SK-N-SH treated with all-trans-retinoic acid at 6 μM for 48 hours (cell line): ENCODE measurements around the gene FRYL.

ENCODE experiments used
- ATAC-seq: fragments of 200-7000 bp; cut with Tn5 transposase; 3 replicates; pipeline ENCODE4 v1.9.1; 2020; ENCODE audit warnings: mild to moderate bottlenecking, moderate library complexity
- ARNTL ChIP-seq: fragments of 450-650 bp; formaldehyde crosslinking; IDR thresholded peaks from 2 replicates; pipeline ENCODE4 v1.5.0; 2020; ENCODE audit warnings: low read depth, mild to moderate bottlenecking, moderate library complexity, borderline replicate concordance
- BACH2 ChIP-seq: fragments of 250-450 bp; sonication (Bioruptor Pico); IDR thresholded peaks from 2 replicates; pipeline ENCODE4 v1.9.0; 2021; ENCODE audit warnings: mild to moderate bottlenecking, borderline replicate concordance
- CSDC2 ChIP-seq: fragments of 250-450 bp; sonication (Bioruptor Pico); IDR thresholded peaks from 2 replicates; pipeline ENCODE4 v1.5.0; 2020; ENCODE audit warnings: mild to moderate bottlenecking, moderate library complexity
- ESRRG ChIP-seq: fragments of 250-450 bp; sonication (Bioruptor Pico); IDR thresholded peaks from 2 replicates; pipeline ENCODE4 v1.6.1; 2021; ENCODE audit warnings: mild to moderate bottlenecking
- GLIS3 ChIP-seq: fragments of 250-450 bp; sonication (Bioruptor Pico); IDR thresholded peaks from 2 replicates; pipeline ENCODE4 v1.5.0; 2020; ENCODE audit warnings: mild to moderate bottlenecking, moderate library complexity
- ISL1 ChIP-seq: fragments of 250-450 bp; sonication (Bioruptor Pico); IDR thresholded peaks from 2 replicates; pipeline ENCODE4 v2.1.2; 2022; ENCODE audit warnings: mild to moderate bottlenecking, moderate library complexity
- OSR1 ChIP-seq: fragments of 250-450 bp; sonication (Bioruptor Pico); IDR thresholded peaks from 2 replicates; pipeline ENCODE4 v1.8.0; 2022; ENCODE audit warnings: moderate library complexity, mild to moderate bottlenecking, inconsistent platforms
- PPARA ChIP-seq: fragments of 250-450 bp; sonication (Bioruptor Pico); IDR thresholded peaks from 2 replicates; pipeline ENCODE4 v1.5.0; 2020; ENCODE audit warnings: mild to moderate bottlenecking, borderline replicate concordance
- RARB ChIP-seq: fragments of 250-450 bp; sonication (Bioruptor Pico); IDR thresholded peaks from 2 replicates; pipeline ENCODE4 v1.8.0; 2021; ENCODE audit warnings: mild to moderate bottlenecking, moderate library complexity
- SNAI2 ChIP-seq: fragments of 250-450 bp; sonication (Bioruptor Pico); IDR thresholded peaks from 2 replicates; pipeline ENCODE4 v1.5.0; 2020; ENCODE audit warnings: mild to moderate bottlenecking, moderate library complexity
- TCF4 ChIP-seq: fragments of 250-450 bp; sonication (Bioruptor Pico); IDR thresholded peaks from 2 replicates; pipeline ENCODE4 v1.8.0; 2021; ENCODE audit warnings: mild to moderate bottlenecking, moderate library complexity, borderline replicate concordance
- TOX ChIP-seq: fragments of 250-450 bp; sonication (Bioruptor Pico); IDR thresholded peaks from 2 replicates; pipeline ENCODE4 v1.8.0; 2021; ENCODE audit warnings: mild to moderate bottlenecking, moderate library complexity, borderline replicate concordance
- ZC3H10 ChIP-seq: fragments of 250-450 bp; sonication (Bioruptor Pico); IDR thresholded peaks from 2 replicates; pipeline ENCODE4 v1.5.1; 2021; ENCODE audit warnings: mild to moderate bottlenecking, moderate library complexity
- ZFP3 ChIP-seq: fragments of 250-450 bp; sonication (Bioruptor Pico); IDR thresholded peaks from 2 replicates; pipeline ENCODE4 v1.5.0; 2020; ENCODE audit warnings: mild to moderate bottlenecking, moderate library complexity
- ZFP30 ChIP-seq: fragments of 450-650 bp; formaldehyde crosslinking; IDR thresholded peaks from 2 replicates; pipeline ENCODE4 v1.5.0; 2022; ENCODE audit warnings: mild to moderate bottlenecking, moderate library complexity
- ZNF565 ChIP-seq: fragments of 450-650 bp; formaldehyde crosslinking; conservative IDR thresholded peaks from 2 replicates; pipeline ENCODE4 v1.5.0; 2020; ENCODE audit warnings: low read depth, mild to moderate bottlenecking, moderate library complexity
- ZNF70 ChIP-seq: fragments of 450-650 bp; formaldehyde crosslinking; IDR thresholded peaks from 2 replicates; pipeline ENCODE4 v1.5.0; 2020; ENCODE audit warnings: mild to moderate bottlenecking, moderate library complexity
- ZNF8 ChIP-seq: fragments of 450-650 bp; formaldehyde crosslinking; IDR thresholded peaks from 2 replicates; pipeline ENCODE4 v1.5.0; 2020; ENCODE audit warnings: mild to moderate bottlenecking, moderate library complexity
- TF ChIP-seq, protein P1 (sequence below): fragments of 250-450 bp; sonication (Bioruptor Pico); IDR thresholded peaks from 2 replicates; pipeline ENCODE4 v1.8.0; 2020; ENCODE audit warnings: mild to moderate bottlenecking, moderate library complexity, borderline replicate concordance
- TF ChIP-seq, protein P2 (sequence below): fragments of 250-450 bp; sonication (Bioruptor Pico); IDR thresholded peaks from 2 replicates; pipeline ENCODE4 v1.5.1; 2021; ENCODE audit warnings: mild to moderate bottlenecking, moderate library complexity
- TF ChIP-seq, protein P3 (sequence below): fragments of 250-450 bp; sonication (Bioruptor Pico); IDR thresholded peaks from 2 replicates; pipeline ENCODE4 v1.5.1; 2020; ENCODE audit warnings: low read depth, mild to moderate bottlenecking, moderate library complexity
- TF ChIP-seq, protein P4 (sequence below): fragments of 250-450 bp; sonication (Bioruptor Pico); IDR thresholded peaks from 2 replicates; pipeline ENCODE4 v1.5.0; 2020; ENCODE audit warnings: mild to moderate bottlenecking, moderate library complexity
- TF ChIP-seq, protein P5 (sequence below): fragments of 250-450 bp; sonication (Bioruptor Pico); IDR thresholded peaks from 2 replicates; pipeline ENCODE4 v1.8.0; 2021; ENCODE audit warnings: low read depth, mild to moderate bottlenecking, moderate library complexity, borderline replicate concordance

FRYL gene

DNA sequence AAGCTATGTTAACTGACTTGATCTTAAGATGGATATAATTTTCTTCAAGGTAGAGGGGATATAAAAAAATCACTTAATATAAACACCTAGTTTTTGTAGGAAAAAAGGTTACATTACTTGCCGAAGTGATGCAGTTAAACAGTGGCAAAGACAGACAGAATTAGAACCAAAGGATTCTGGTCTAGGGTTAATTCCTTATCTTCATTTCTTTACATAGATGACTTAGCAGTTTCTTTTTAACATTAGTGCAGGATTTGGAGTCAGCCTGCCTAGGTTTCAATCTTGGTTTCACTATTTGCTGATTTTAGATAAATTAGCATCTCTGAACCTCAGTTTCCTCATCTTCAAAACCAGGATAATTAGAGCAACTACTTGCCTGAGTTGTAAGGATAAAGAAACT lies 275.7 kb downstream of the FRYL start:
- no peak for ATAC-seq
- TF ChIP-seq GLIS3 (CRISPR knock-in tag) (no peak), TOX (no peak), ZNF565 (CRISPR knock-in tag) (no peak), ZFP3 (no peak), BACH2 (CRISPR knock-in tag) (no peak), ESRRG (CRISPR knock-in tag) (no peak), ISL1 (CRISPR knock-in tag) (no peak), SNAI2 (no peak), ARNTL (CRISPR knock-in tag) (no peak), RARB (CRISPR knock-in tag) (no peak), ZFP30 (CRISPR knock-in tag) (no peak), TCF4 (CRISPR knock-in tag) (no peak), ZNF8 (CRISPR knock-in tag) (no peak), CSDC2 (CRISPR knock-in tag) (no peak), PPARA (CRISPR knock-in tag) (no peak), ZC3H10 (CRISPR knock-in tag) (no peak)
- TF ChIP-seq, protein P1, sequence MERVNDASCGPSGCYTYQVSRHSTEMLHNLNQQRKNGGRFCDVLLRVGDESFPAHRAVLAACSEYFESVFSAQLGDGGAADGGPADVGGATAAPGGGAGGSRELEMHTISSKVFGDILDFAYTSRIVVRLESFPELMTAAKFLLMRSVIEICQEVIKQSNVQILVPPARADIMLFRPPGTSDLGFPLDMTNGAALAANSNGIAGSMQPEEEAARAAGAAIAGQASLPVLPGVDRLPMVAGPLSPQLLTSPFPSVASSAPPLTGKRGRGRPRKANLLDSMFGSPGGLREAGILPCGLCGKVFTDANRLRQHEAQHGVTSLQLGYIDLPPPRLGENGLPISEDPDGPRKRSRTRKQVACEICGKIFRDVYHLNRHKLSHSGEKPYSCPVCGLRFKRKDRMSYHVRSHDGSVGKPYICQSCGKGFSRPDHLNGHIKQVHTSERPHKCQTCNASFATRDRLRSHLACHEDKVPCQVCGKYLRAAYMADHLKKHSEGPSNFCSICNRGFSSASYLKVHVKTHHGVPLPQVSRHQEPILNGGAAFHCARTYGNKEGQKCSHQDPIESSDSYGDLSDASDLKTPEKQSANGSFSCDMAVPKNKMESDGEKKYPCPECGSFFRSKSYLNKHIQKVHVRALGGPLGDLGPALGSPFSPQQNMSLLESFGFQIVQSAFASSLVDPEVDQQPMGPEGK (CRISPR knock-in tag), result no peak
- TF ChIP-seq, protein P2, sequence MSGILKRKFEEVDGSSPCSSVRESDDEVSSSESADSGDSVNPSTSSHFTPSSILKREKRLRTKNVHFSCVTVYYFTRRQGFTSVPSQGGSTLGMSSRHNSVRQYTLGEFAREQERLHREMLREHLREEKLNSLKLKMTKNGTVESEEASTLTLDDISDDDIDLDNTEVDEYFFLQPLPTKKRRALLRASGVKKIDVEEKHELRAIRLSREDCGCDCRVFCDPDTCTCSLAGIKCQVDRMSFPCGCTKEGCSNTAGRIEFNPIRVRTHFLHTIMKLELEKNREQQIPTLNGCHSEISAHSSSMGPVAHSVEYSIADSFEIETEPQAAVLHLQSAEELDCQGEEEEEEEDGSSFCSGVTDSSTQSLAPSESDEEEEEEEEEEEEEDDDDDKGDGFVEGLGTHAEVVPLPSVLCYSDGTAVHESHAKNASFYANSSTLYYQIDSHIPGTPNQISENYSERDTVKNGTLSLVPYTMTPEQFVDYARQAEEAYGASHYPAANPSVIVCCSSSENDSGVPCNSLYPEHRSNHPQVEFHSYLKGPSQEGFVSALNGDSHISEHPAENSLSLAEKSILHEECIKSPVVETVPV, result no peak

DNA sequence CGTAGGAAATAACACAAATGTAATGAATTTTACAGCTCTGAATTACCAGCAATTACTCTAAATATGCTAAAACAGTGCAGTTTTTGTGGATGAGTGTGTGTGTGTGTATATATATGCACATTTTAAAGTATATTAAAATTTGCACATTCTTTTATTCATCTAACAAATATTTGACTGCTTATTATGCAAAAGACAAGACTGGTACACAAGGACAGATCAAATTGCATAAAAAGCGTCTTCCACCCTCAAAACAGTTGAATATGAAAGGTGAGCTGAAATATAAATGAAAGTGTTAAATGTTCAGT lies 276.1 kb downstream of the FRYL start:
- TF ChIP-seq GLIS3 (CRISPR knock-in tag), result no peak
- TF ChIP-seq, protein P3, sequence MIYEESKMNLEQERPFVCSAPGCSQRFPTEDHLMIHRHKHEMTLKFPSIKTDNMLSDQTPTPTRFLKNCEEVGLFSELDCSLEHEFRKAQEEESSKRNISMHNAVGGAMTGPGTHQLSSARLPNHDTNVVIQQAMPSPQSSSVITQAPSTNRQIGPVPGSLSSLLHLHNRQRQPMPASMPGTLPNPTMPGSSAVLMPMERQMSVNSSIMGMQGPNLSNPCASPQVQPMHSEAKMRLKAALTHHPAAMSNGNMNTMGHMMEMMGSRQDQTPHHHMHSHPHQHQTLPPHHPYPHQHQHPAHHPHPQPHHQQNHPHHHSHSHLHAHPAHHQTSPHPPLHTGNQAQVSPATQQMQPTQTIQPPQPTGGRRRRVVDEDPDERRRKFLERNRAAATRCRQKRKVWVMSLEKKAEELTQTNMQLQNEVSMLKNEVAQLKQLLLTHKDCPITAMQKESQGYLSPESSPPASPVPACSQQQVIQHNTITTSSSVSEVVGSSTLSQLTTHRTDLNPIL (CRISPR knock-in tag), result no peak
- no peak for TF ChIP-seq ESRRG (CRISPR knock-in tag)
- TF ChIP-seq ZNF70 (CRISPR knock-in tag), result no peak
- TF ChIP-seq, protein P1 (CRISPR knock-in tag), result no peak
- TF ChIP-seq, protein P2, result no peak
- no peak for TF ChIP-seq ZFP30 (CRISPR knock-in tag)
- TF ChIP-seq PPARA (CRISPR knock-in tag), result no peak
- TF ChIP-seq, protein P4, sequence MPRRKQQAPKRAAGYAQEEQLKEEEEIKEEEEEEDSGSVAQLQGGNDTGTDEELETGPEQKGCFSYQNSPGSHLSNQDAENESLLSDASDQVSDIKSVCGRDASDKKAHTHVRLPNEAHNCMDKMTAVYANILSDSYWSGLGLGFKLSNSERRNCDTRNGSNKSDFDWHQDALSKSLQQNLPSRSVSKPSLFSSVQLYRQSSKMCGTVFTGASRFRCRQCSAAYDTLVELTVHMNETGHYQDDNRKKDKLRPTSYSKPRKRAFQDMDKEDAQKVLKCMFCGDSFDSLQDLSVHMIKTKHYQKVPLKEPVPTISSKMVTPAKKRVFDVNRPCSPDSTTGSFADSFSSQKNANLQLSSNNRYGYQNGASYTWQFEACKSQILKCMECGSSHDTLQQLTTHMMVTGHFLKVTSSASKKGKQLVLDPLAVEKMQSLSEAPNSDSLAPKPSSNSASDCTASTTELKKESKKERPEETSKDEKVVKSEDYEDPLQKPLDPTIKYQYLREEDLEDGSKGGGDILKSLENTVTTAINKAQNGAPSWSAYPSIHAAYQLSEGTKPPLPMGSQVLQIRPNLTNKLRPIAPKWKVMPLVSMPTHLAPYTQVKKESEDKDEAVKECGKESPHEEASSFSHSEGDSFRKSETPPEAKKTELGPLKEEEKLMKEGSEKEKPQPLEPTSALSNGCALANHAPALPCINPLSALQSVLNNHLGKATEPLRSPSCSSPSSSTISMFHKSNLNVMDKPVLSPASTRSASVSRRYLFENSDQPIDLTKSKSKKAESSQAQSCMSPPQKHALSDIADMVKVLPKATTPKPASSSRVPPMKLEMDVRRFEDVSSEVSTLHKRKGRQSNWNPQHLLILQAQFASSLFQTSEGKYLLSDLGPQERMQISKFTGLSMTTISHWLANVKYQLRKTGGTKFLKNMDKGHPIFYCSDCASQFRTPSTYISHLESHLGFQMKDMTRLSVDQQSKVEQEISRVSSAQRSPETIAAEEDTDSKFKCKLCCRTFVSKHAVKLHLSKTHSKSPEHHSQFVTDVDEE (CRISPR knock-in tag), result no peak
- TF ChIP-seq RARB (CRISPR knock-in tag), result no peak
- TF ChIP-seq, protein P5, sequence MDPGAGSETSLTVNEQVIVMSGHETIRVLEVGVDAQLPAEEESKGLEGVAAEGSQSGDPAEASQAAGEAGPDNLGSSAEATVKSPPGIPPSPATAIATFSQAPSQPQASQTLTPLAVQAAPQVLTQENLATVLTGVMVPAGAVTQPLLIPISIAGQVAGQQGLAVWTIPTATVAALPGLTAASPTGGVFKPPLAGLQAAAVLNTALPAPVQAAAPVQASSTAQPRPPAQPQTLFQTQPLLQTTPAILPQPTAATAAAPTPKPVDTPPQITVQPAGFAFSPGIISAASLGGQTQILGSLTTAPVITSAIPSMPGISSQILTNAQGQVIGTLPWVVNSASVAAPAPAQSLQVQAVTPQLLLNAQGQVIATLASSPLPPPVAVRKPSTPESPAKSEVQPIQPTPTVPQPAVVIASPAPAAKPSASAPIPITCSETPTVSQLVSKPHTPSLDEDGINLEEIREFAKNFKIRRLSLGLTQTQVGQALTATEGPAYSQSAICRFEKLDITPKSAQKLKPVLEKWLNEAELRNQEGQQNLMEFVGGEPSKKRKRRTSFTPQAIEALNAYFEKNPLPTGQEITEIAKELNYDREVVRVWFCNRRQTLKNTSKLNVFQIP, result no peak
- no peak for TF ChIP-seq TCF4 (CRISPR knock-in tag)
- no peak for TF ChIP-seq ARNTL (CRISPR knock-in tag)
- TF ChIP-seq ISL1 (CRISPR knock-in tag), result no peak
- no peak for TF ChIP-seq ZFP3
- no peak for TF ChIP-seq BACH2 (CRISPR knock-in tag)
- TF ChIP-seq ZNF565 (CRISPR knock-in tag), result no peak
- no peak for TF ChIP-seq OSR1 (CRISPR knock-in tag)
- no peak for TF ChIP-seq ZC3H10 (CRISPR knock-in tag)
- no peak for ATAC-seq
